Parathyroid adenoma (tissue), 2 donors: ENCODE measurements around the gene CYP26C1.

Source experiments
- H2AFZ ChIP-seq: fragments of 300-600 bp; sonication (generic); one replicate; pipeline ENCODE4 v1.7.0; 2017; ENCODE audit warnings: antibody characterized with exemption, mild to moderate bottlenecking
- H3K27ac ChIP-seq: fragments of 300-600 bp; sonication (generic); one replicate; pipeline ENCODE4 v1.7.0; 2017
- H3K27me3 ChIP-seq: fragments of 300-600 bp; sonication (generic); one replicate; pipeline ENCODE4 v1.7.0; 2017; ENCODE audit warnings: low read length; ENCODE audit not compliant: control insufficient read depth, insufficient read depth
- H3K36me3 ChIP-seq: fragments of 300-600 bp; sonication (generic); one replicate; pipeline ENCODE4 v1.7.0; 2017; ENCODE audit warnings: low read length; ENCODE audit not compliant: control insufficient read depth, insufficient read depth
- H3K4me1 ChIP-seq: fragments of 300-600 bp; sonication (generic); one replicate; pipeline ENCODE4 v1.7.0; 2017; ENCODE audit warnings: control low read depth
- H3K4me2 ChIP-seq: fragments of 300-600 bp; sonication (generic); one replicate; pipeline ENCODE4 v1.7.0; 2017; ENCODE audit warnings: low read length
- H3K4me3 ChIP-seq: fragments of 300-600 bp; sonication (generic); one replicate; pipeline ENCODE4 v1.7.0; 2017; ENCODE audit warnings: low read depth, low read length
- H3K79me2 ChIP-seq: fragments of 300-600 bp; sonication (generic); one replicate; pipeline ENCODE4 v1.7.0; 2017; ENCODE audit warnings: control low read depth
- H3K9ac ChIP-seq: fragments of 300-600 bp; sonication (generic); one replicate; pipeline ENCODE4 v1.7.0; 2017; ENCODE audit warnings: mild to moderate bottlenecking
- H3K9me3 ChIP-seq: fragments of 300-600 bp; sonication (generic); one replicate; pipeline ENCODE4 v1.7.0; 2017; ENCODE audit warnings: low read length; ENCODE audit not compliant: control insufficient read depth
- CTCF ChIP-seq: fragments of 300-600 bp; sonication (generic); IDR thresholded peaks from one replicate; pipeline ENCODE4 v1.7.0; 2017; ENCODE audit warnings: antibody characterized with exemption, mild to moderate bottlenecking
- donor health status: primary hyperparathyroidism.

CYP26C1 gene

GRCh38 chr10:93034426-93034825 is 26.2 kb upstream of the CYP26C1 start:
- no peaks in the 10 kb centered on the region for H3K36me3 ChIP-seq
- no peak overlapping the region for H3K4me2 ChIP-seq
- no peaks in the 10 kb centered on the region for H3K79me2 ChIP-seq
- H3K4me1 ChIP-seq, result no peaks in the 10 kb centered on the region
- H3K9ac ChIP-seq, result no peak overlapping the region
- no peak overlapping the region for H3K4me3 ChIP-seq
- H3K27me3 ChIP-seq, result no peaks in the 10 kb centered on the region
- H3K9me3 ChIP-seq, result no peaks in the 10 kb centered on the region
- no peak for TF ChIP-seq CTCF
- H3K27ac ChIP-seq, result no peak overlapping the region
- no peak overlapping the region for H2AFZ ChIP-seq

GRCh38 chr10:93039110-93039509 is 21.5 kb upstream of the CYP26C1 start:
- no peak overlapping the region for H3K4me3 ChIP-seq
- H3K9me3 ChIP-seq, result no peaks in the 10 kb centered on the region
- H3K36me3 ChIP-seq, result no peaks in the 10 kb centered on the region
- no peak for TF ChIP-seq CTCF
- no peak overlapping the region for H3K9ac ChIP-seq
- H3K4me1 ChIP-seq, result no peaks in the 10 kb centered on the region
- H3K27ac ChIP-seq, result no peak overlapping the region
- no peaks in the 10 kb centered on the region for H3K79me2 ChIP-seq
- no peak overlapping the region for H3K4me2 ChIP-seq
- H2AFZ ChIP-seq, result no peak overlapping the region
- no peaks in the 10 kb centered on the region for H3K27me3 ChIP-seq

- Histone ChIP-seq H3K79me2 (no peaks in the 10 kb centered on the region), H3K4me2 (no peak overlapping the region), H3K27ac (no peak overlapping the region), H3K4me3 (no peak overlapping the region), H3K27me3 (no peaks in the 10 kb centered on the region), H3K4me1 (no peaks in the 10 kb centered on the region), H2AFZ (no peak overlapping the region), H3K9ac (no peak overlapping the region), H3K9me3 (no peaks in the 10 kb centered on the region), H3K36me3 (no peaks in the 10 kb centered on the region)
- no peak for TF ChIP-seq CTCF
Observed at GRCh38 chr10:93039721-93040120, 20.9 kb upstream of the CYP26C1 start.

GRCh38 chr10:93054486-93054885 is 6.1 kb upstream of the CYP26C1 start:
- Histone ChIP-seq H3K4me2 (no peak overlapping the region), H3K79me2 (no peaks in the 10 kb centered on the region), H2AFZ (no peak overlapping the region), H3K36me3 (no peaks in the 10 kb centered on the region), H3K27ac (no peak overlapping the region), H3K27me3 (no peaks in the 10 kb centered on the region), H3K4me1 (peaks cover 7% of the 10 kb centered on the region), H3K4me3 (no peak overlapping the region), H3K9me3 (no peaks in the 10 kb centered on the region), H3K9ac (no peak overlapping the region)
- no peak for TF ChIP-seq CTCF

GRCh38 chr10:93058139-93058538 is 2.5 kb upstream of the CYP26C1 start:
- Histone ChIP-seq H3K9ac (no peak overlapping the region), H3K27ac (no peak overlapping the region), H2AFZ (no peak overlapping the region), H3K4me3 (no peak overlapping the region), H3K79me2 (no peaks in the 10 kb centered on the region), H3K27me3 (peaks cover 6% of the 10 kb centered on the region), H3K4me1 (no peaks in the 10 kb centered on the region), H3K9me3 (no peaks in the 10 kb centered on the region), H3K4me2 (no peak overlapping the region), H3K36me3 (no peaks in the 10 kb centered on the region)
- TF ChIP-seq CTCF, result no peak
